Common myeloid progenitor, CD34-positive (primary cell): ENCODE measurements around the gene RNF34.
"Not testable (repeated sequence)": the region's sequence is repeated elsewhere in the genome, so short reads cannot be mapped to it uniquely, and the experiment has no call there.

Source experiments
- CTCF ChIA-PET: fragments of 350-600 bp; sonication (Branson Sonifier 250); formaldehyde crosslinking; loops from one replicate; lab custom pipeline; 2021; ENCODE audit warnings: antibody characterized with exemption; lab: Charles Lee
- POLR2A ChIA-PET: fragments of 350-600 bp; sonication (Branson Sonifier 250); formaldehyde crosslinking; loops from one replicate; lab custom pipeline; 2021; ENCODE audit warnings: antibody characterized with exemption; lab: Charles Lee
- DNase-seq, 3 donors: peaks; one replicate each; pipeline versions ENCODE4 v3.0.0 to v3.0.0-alpha.2; 2013
- H3K27ac ChIP-seq, 2 experiments: 1 replicate in 1 of 2; 2 replicates in 1 of 2; pipeline ENCODE4 v1.7.0; 2013; ENCODE audit warnings: inconsistent platforms in 2 of 2, low read length in 2 of 2, mild to moderate bottlenecking in 2 of 2, low read depth in 1 of 2, moderate library complexity in 1 of 2; ENCODE audit not compliant: severe bottlenecking in 2 of 2, insufficient read depth in 1 of 2, poor library complexity in 1 of 2
- H3K27me3 ChIP-seq, 5 experiments: replicated peaks in 2 of 5; 1 replicate in 3 of 5; 2 replicates in 2 of 5; pipeline versions ENCODE4 v1.6.1 to v1.7.0; 2013; ENCODE audit warnings: low read length in 4 of 5, mild to moderate bottlenecking in 2 of 5, moderate library complexity in 2 of 5, inconsistent platforms in 1 of 5; ENCODE audit not compliant: insufficient read depth in 5 of 5, control insufficient read depth in 4 of 5
- H3K36me3 ChIP-seq, 4 experiments: 1 replicate in 2 of 4; 2 replicates in 2 of 4; pipeline versions ENCODE4 v1.6.1 to v1.7.0; 2013; ENCODE audit warnings: low read length in 3 of 4, control low read depth in 1 of 4, mild to moderate bottlenecking in 1 of 4; ENCODE audit not compliant: control insufficient read depth in 4 of 4, insufficient read depth in 4 of 4
- H3K4me1 ChIP-seq, 4 experiments: 1 replicate in 3 of 4; 2 replicates in 1 of 4; pipeline versions ENCODE4 v1.6.1 to v1.7.1; 2013; ENCODE audit warnings: low read length in 3 of 4, mild to moderate bottlenecking in 3 of 4, control low read depth in 1 of 4, inconsistent platforms in 1 of 4, moderate library complexity in 1 of 4; ENCODE audit not compliant: control insufficient read depth in 4 of 4, insufficient read depth in 4 of 4; ENCODE audit errors: control extremely low read depth in 1 of 4
- H3K4me3 ChIP-seq, 7 experiments: 1 replicate in 4 of 7; 2 replicates in 3 of 7; pipeline versions ENCODE4 v1.5.1 to v1.7.0; 2013; ENCODE audit warnings: mild to moderate bottlenecking in 7 of 7, low read length in 6 of 7, moderate library complexity in 6 of 7, inconsistent platforms in 2 of 7, low read depth in 2 of 7, control low read depth in 1 of 7; ENCODE audit not compliant: insufficient read depth in 4 of 7, control insufficient read depth in 1 of 7; ENCODE audit errors: extremely low read depth in 1 of 7
- H3K9me3 ChIP-seq, 5 experiments: 1 replicate in 4 of 5; 2 replicates in 1 of 5; pipeline versions ENCODE4 v1.6.1 to v1.7.1; 2013; ENCODE audit warnings: low read length in 4 of 5, mild to moderate bottlenecking in 2 of 5, inconsistent platforms in 1 of 5, low read depth in 1 of 5, moderate library complexity in 1 of 5; ENCODE audit not compliant: control insufficient read depth in 4 of 5, insufficient read depth in 2 of 5; ENCODE audit errors: control extremely low read depth in 1 of 5
- WGBS: methylation state at CpG from one replicate; pipeline ENCODE4 v1.1.5; 2013; ENCODE audit not compliant: insufficient coverage; 5-methylcytosine and 5-hydroxymethylcytosine counted together

RNF34 gene

GRCh38 chr12:121358073-121358472 lies 41.8 kb upstream of the RNF34 start:
- no peak overlapping the region for H3K4me3 ChIP-seq
- no peak overlapping the region for H3K27ac ChIP-seq
- H3K27me3 ChIP-seq, result no peaks in the 10 kb centered on the region
- H3K9me3 ChIP-seq, result no peaks in the 10 kb centered on the region
- ChIA-PET CTCF (interaction anchor here (1.3 to 1.4 kb wide), 2 partner anchors 23 to 75 kb away, joined by 5 read pairs; no protein-coding TSS in a partner anchor), POLR2A (no interaction called here)
- no CpG with 5 or more reads among the region's 3 CpGs for WGBS
- no peak for DNase-seq
- H3K4me1 ChIP-seq, result peaks cover 0 to 3% (median 2%) of the 10 kb centered on the region in 4 experiments
- H3K36me3 ChIP-seq, result no peaks in the 10 kb centered on the region

GRCh38 chr12:121364683-121365121 lies 35.2 kb upstream of the RNF34 start:
- Histone ChIP-seq H3K4me3 (no peak overlapping the region), H3K36me3 (no peaks in the 10 kb centered on the region), H3K4me1 (peaks cover 0 to 2% (median 0%) of the 10 kb centered on the region in 4 experiments), H3K27me3 (no peaks in the 10 kb centered on the region), H3K27ac (no peak overlapping the region), H3K9me3 (no peaks in the 10 kb centered on the region)
- WGBS, result 37% methylated on average over 5 of the region's 5 CpGs
- peak in 1 of 3 donors; percentile 5 for DNase-seq
- CTCF ChIA-PET, result interaction anchor here (0.9 to 1.7 kb wide), 4 partner anchors 10 to 34 kb away, joined by 3 to 4 read pairs (median 4); no protein-coding TSS in a partner anchor
- POLR2A ChIA-PET, result no interaction called here

- Histone ChIP-seq H3K36me3 (no peaks in the 10 kb centered on the region), H3K27me3 (no peaks in the 10 kb centered on the region), H3K4me1 (peaks cover 0 to 2% (median 0%) of the 10 kb centered on the region in 4 experiments), H3K4me3 (no peak overlapping the region), H3K27ac (no peak overlapping the region), H3K9me3 (no peaks in the 10 kb centered on the region)
- ChIA-PET CTCF (interaction anchor here (0.9 to 1.7 kb wide), 3 partner anchors 9 to 21 kb away, joined by 3 to 4 read pairs (median 3); no protein-coding TSS in a partner anchor), POLR2A (interaction anchor here (0.6 kb wide), 1 partner anchor 30 kb away, joined by 4 read pairs; no protein-coding TSS in a partner anchor)
- no peak for DNase-seq
- 75% methylated on average over 2 of the region's 5 CpGs for WGBS
Measured at GRCh38 chr12:121365416-121366062, 34.4 kb upstream of the RNF34 start.

GRCh38 chr12:121366063-121366459 lies 33.9 kb upstream of the RNF34 start:
- CTCF ChIA-PET, result interaction anchor here (1.3 to 1.7 kb wide), 2 partner anchors 18 to 21 kb away, joined by 3 read pairs; no protein-coding TSS in a partner anchor
- peaks cover 0 to 2% (median 0%) of the 10 kb centered on the region in 4 experiments for H3K4me1 ChIP-seq
- no peak for DNase-seq
- no peaks in the 10 kb centered on the region for H3K27me3 ChIP-seq
- H3K4me3 ChIP-seq, result no peak overlapping the region
- WGBS, result 96% methylated on average over 4 of the region's 4 CpGs
- no peaks in the 10 kb centered on the region for H3K9me3 ChIP-seq
- H3K36me3 ChIP-seq, result no peaks in the 10 kb centered on the region
- no peak overlapping the region for H3K27ac ChIP-seq
- POLR2A ChIA-PET, result no interaction called here

GRCh38 chr12:121371404-121371803 lies 28.5 kb upstream of the RNF34 start:
- Histone ChIP-seq H3K4me1 (no peaks in the 10 kb centered on the region), H3K27ac (no peak overlapping the region), H3K36me3 (no peaks in the 10 kb centered on the region), H3K27me3 (no peaks in the 10 kb centered on the region), H3K4me3 (no peak overlapping the region), H3K9me3 (no peaks in the 10 kb centered on the region)
- 73% methylated on average over 3 of the region's 6 CpGs for WGBS
- DNase-seq, result no peak
- CTCF ChIA-PET, result no interaction called here
- POLR2A ChIA-PET, result no interaction called here

GRCh38 chr12:121373755-121374154 lies 26.2 kb upstream of the RNF34 start:
- ChIA-PET POLR2A (interaction anchor here (0.6 kb wide), 1 partner anchor 24 kb away, joined by 6 read pairs; no protein-coding TSS in a partner anchor), CTCF (interaction anchor here (0.5 to 1.1 kb wide), 2 partner anchors 9 to 192 kb away, joined by 3 to 4 read pairs; no protein-coding TSS in a partner anchor)
- Histone ChIP-seq H3K27ac (no peak overlapping the region), H3K4me3 (no peak overlapping the region), H3K27me3 (no peaks in the 10 kb centered on the region), H3K36me3 (no peaks in the 10 kb centered on the region), H3K9me3 (no peaks in the 10 kb centered on the region), H3K4me1 (no peaks in the 10 kb centered on the region)
- no CpG with 5 or more reads among the region's 6 CpGs for WGBS
- DNase-seq, result peak in 2 of 3 donors; percentile 21 to 23

- not testable (repeated sequence) for H3K9me3 ChIP-seq, DNase-seq, H3K4me3 ChIP-seq, H3K27me3 ChIP-seq, H3K27ac ChIP-seq, H3K4me1 ChIP-seq, H3K36me3 ChIP-seq
- ChIA-PET POLR2A (interaction anchor here (0.6 kb wide), 1 partner anchor 24 kb away, joined by 6 read pairs; no protein-coding TSS in a partner anchor), CTCF (interaction anchor here (0.5 to 1.1 kb wide), 2 partner anchors 9 to 193 kb away, joined by 3 to 4 read pairs; no protein-coding TSS in a partner anchor)
- 98% methylated on average over 21 of the region's 23 CpGs for WGBS
Measured at GRCh38 chr12:121374336-121374735, 25.6 kb upstream of the RNF34 start.
